ES-I3 (cell line): ENCODE data around the gene ANKRD20A1.
"Not testable (repeated sequence)": the region's sequence is repeated elsewhere in the genome, so short reads cannot be mapped to it uniquely, and the experiment has no call there.

Experiments used
- H3K36me3 ChIP-seq: 2 replicates; pipeline ENCODE4 v1.6.1; 2013; ENCODE audit warnings: mild to moderate bottlenecking, low read length, control low read depth, moderate library complexity; ENCODE audit not compliant: insufficient read depth
- H3K4me1 ChIP-seq: 2 replicates; pipeline ENCODE4 v1.6.1; 2013; ENCODE audit warnings: mild to moderate bottlenecking, control low read depth, low read length; ENCODE audit not compliant: insufficient read depth
- H3K9ac ChIP-seq: 2 replicates; pipeline ENCODE4 v1.6.1; 2013; ENCODE audit warnings: low read depth, mild to moderate bottlenecking, low read length, moderate library complexity
- H3K9me3 ChIP-seq: 2 replicates; pipeline ENCODE4 v1.6.1; 2013; ENCODE audit warnings: mild to moderate bottlenecking, low read length, moderate library complexity; ENCODE audit not compliant: control insufficient read depth, insufficient read depth

Gene ANKRD20A1

GRCh38 chr9:67858871-67859270 lies at the start of gene ANKRD20A1:
ANKRD20A1 (plus strand) TSS chr9:67858931; CDS start chr9:67859427, 496 bp downstream.
- not testable (repeated sequence) for H3K9ac ChIP-seq, H3K9me3 ChIP-seq, H3K4me1 ChIP-seq, H3K36me3 ChIP-seq

DNA sequence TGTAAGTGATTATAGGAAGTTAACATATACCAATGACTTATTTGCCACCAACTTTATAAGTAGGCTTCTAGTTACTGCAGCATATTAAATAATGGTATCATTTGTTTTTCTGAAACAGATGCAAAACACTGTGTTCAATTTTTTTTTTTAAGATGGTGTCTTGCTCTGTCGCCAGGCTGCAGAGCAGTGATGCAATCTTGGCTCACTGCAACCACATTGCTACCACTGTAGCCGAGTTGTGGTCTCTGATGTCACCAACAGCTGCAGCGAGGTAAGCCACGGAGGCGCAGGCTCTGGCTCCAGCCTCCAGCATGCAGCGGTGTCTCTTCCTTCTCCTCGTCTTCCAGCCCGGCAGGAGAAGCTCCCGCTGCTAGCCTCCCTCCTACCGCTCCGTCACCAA lies 26.6 kb upstream of the ANKRD20A1 start:
- H3K9me3 ChIP-seq, H3K36me3 ChIP-seq, H3K9ac ChIP-seq, H3K4me1 ChIP-seq: not testable (repeated sequence)
